ENCODE data around the gene ECPAS. TPM values are rescaled to one million over a fixed set of nuclear protein-coding genes. Genes with fewer than 3 reads are reported as not detected.
"Not testable (repeated sequence)": the region's sequence is repeated elsewhere in the genome, so short reads cannot be mapped to it uniquely, and the experiment has no call there.

The ECPAS gene
- total RNA-seq, 1 donor from 2014 or later, result 91.2 TPM

- DNase-seq, result no peak
Measured at GRCh38 chr9:111413996-111414395, 70.2 kb downstream of the ECPAS start.

GRCh38 chr9:111412280-111412679 is 71.9 kb downstream of the ECPAS start:
- peak; percentile 18 for DNase-seq

- no peak for DNase-seq
Measured at GRCh38 chr9:111411266-111411665, 72.9 kb downstream of the ECPAS start.

- peak; percentile 5 for DNase-seq
Measured at GRCh38 chr9:111407813-111408212, 76.4 kb downstream of the ECPAS start.

- no peak for DNase-seq
Measured at GRCh38 chr9:111405701-111406100, 78.5 kb downstream of the ECPAS start.

- not testable (repeated sequence) for DNase-seq
Measured at GRCh38 chr9:111401486-111401885, 82.7 kb downstream of the ECPAS start.

- DNase-seq, result no peak
Measured at GRCh38 chr9:111400564-111400898, 83.7 kb downstream of the ECPAS start.

- no peak for DNase-seq
Measured at GRCh38 chr9:111399772-111400563, 84.2 kb downstream of the ECPAS start.

GRCh38 chr9:111399211-111399739 is 84.9 kb downstream of the ECPAS start:
- DNase-seq, result no peak

GRCh38 chr9:111393971-111394370 is 90.2 kb downstream of the ECPAS start:
- no peak for DNase-seq

- DNase-seq, result no peak
Measured at GRCh38 chr9:111389406-111389805, 94.8 kb downstream of the ECPAS start.

GRCh38 chr9:111386386-111386785 is 97.8 kb downstream of the ECPAS start:
- DNase-seq, result no peak

GRCh38 chr9:111381006-111381405 is 103.2 kb downstream of the ECPAS start:
- DNase-seq, result no peak

- no peak for DNase-seq
Measured at GRCh38 chr9:111375817-111376564, 108.2 kb downstream of the ECPAS start.

GRCh38 chr9:111375062-111375461 is 109.1 kb downstream of the ECPAS start:
- no peak for DNase-seq

GRCh38 chr9:111372297-111372696 is 111.9 kb downstream of the ECPAS start:
- DNase-seq, result no peak

GRCh38 chr9:111366978-111367377 is 117.2 kb downstream of the ECPAS start:
- DNase-seq, result no peak

- no peak for DNase-seq
Measured at GRCh38 chr9:111362526-111362925, 121.7 kb downstream of the ECPAS start.

- DNase-seq, result no peak
Measured at GRCh38 chr9:111360881-111361280, 123.3 kb downstream of the ECPAS start.

- DNase-seq, result peak; percentile 7
Measured at GRCh38 chr9:111356481-111357244, 127.5 kb downstream of the ECPAS start.

- DNase-seq, result no peak
Measured at GRCh38 chr9:111352545-111352944, 131.6 kb downstream of the ECPAS start.

GRCh38 chr9:111350556-111350955 is 133.6 kb downstream of the ECPAS start:
- no peak for DNase-seq

GRCh38 chr9:111349766-111350165 is 134.4 kb downstream of the ECPAS start:
- DNase-seq, result no peak

All from occipital lobe (tissue), 2 donors.